Esophagus squamous epithelium (tissue), 5 donors: ENCODE data around the gene ERC2. TPM values are rescaled to one million over a fixed set of nuclear protein-coding genes. Genes with fewer than 3 reads are reported as not detected.

Experiments
- DNase-seq: peaks from one replicate; lab custom pipeline; 2025; lab: John Stamatoyannopoulos, UW
- H3K27ac ChIP-seq, 4 donors: fragments of 200-600 bp; sonication (generic); one replicate each; pipeline ENCODE4 v1.5.1; 2016 to 2019; ENCODE audit warnings: mild to moderate bottlenecking in 1 of 4
- H3K27me3 ChIP-seq, 4 donors: fragments of 200-600 bp; sonication (generic); 1 replicate in 3 of 4; 2 replicates in 1 of 4; pipeline versions ENCODE4 v1.5.1 to v1.6.0; 2017 to 2021; ENCODE audit warnings: antibody characterized with exemption in 1 of 4
- H3K36me3 ChIP-seq, 3 donors: fragments of 200-600 bp; sonication (generic); one replicate each; pipeline ENCODE4 v1.5.1; 2016 to 2019
- H3K4me1 ChIP-seq, 3 donors: fragments of 200-600 bp; sonication (generic); one replicate each; pipeline ENCODE4 v1.5.1; 2017 to 2019
- H3K4me3 ChIP-seq, 4 donors: fragments of 200-600 bp; sonication (generic); 1 replicate in 3 of 4; 2 replicates in 1 of 4; pipeline ENCODE4 v1.5.1; 2016 to 2019; ENCODE audit warnings: mild to moderate bottlenecking in 2 of 4, moderate library complexity in 1 of 4
- H3K9me3 ChIP-seq, 3 donors: fragments of 200-600 bp; sonication (generic); one replicate each; pipeline ENCODE4 v1.5.1; 2016 to 2019
- POLR2A ChIP-seq, 4 donors: fragments of 450-650 bp; IDR thresholded peaks; one replicate each; pipeline ENCODE4 v1.6.1; 2017; ENCODE audit warnings: antibody characterized with exemption in 4 of 4, mild to moderate bottlenecking in 4 of 4, moderate library complexity in 3 of 4
- WGBS, 2 donors: methylation state at CpG; one replicate each; pipeline ENCODE4 v1.1.5; 2018; 5-methylcytosine and 5-hydroxymethylcytosine counted together
- intact Hi-C: fragments of 100-400 bp; cut with DNase I; formaldehyde crosslinking; loops from one replicate; pipeline ENCODE4 v1.15.0; 2022
- total RNA-seq, 4 donors: library from RNA; depleted of rRNA; stranded (reverse); fragments of >200 nt; gene quantifications; one replicate each; pipeline ENCODE4 v1.1.0, GENCODE V29; 2016
- TF ChIP-seq, protein P1 (sequence below), 6 experiments: fragments of 450-650 bp in 4 of 6; fragments of 200-600 bp in 2 of 6; sonication (generic) in 2 of 6; IDR thresholded peaks; one replicate each; pipeline ENCODE4 v1.5.1; 2016 to 2019; ENCODE audit warnings: antibody characterized with exemption in 6 of 6, mild to moderate bottlenecking in 4 of 6, moderate library complexity in 4 of 6
- donor health status: DM: yes; HTN: yes; CAD: no.

Gene ERC2
- total RNA-seq, 4 donors from 2014 or later: 0.12 to 1.9 (median 0.86) TPM

DNA sequence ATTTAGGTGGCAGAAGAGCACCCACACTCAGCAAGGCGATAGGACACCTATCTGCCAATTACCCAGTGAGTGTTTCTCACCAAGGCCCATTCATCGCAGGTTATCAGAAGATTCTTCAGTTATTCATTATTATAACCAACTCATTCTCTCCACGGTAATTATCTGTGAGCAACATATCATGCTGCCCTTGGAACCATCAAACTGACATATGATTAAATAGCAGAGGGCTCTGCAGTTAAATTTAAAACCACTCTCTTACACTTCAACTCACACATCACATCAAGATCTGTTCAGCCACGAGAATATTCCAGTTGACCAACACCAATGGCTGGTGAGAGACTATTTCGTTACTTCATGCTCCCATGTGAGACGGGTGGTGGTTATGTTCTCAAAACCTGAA, 489.3 kb downstream of the ERC2 start:
- Histone ChIP-seq H3K9me3 (no peaks in the 10 kb centered on the region), H3K4me3 (no peak overlapping the region), H3K36me3 (no peaks in the 10 kb centered on the region), H3K27ac (no peak overlapping the region), H3K27me3 (no peaks in the 10 kb centered on the region), H3K4me1 (no peaks in the 10 kb centered on the region)
- intact Hi-C loops: no loop called here
- 83 to 87% methylated on average over 6 of the region's 6 CpGs for WGBS, 2 donors
- TF ChIP-seq, protein P1, sequence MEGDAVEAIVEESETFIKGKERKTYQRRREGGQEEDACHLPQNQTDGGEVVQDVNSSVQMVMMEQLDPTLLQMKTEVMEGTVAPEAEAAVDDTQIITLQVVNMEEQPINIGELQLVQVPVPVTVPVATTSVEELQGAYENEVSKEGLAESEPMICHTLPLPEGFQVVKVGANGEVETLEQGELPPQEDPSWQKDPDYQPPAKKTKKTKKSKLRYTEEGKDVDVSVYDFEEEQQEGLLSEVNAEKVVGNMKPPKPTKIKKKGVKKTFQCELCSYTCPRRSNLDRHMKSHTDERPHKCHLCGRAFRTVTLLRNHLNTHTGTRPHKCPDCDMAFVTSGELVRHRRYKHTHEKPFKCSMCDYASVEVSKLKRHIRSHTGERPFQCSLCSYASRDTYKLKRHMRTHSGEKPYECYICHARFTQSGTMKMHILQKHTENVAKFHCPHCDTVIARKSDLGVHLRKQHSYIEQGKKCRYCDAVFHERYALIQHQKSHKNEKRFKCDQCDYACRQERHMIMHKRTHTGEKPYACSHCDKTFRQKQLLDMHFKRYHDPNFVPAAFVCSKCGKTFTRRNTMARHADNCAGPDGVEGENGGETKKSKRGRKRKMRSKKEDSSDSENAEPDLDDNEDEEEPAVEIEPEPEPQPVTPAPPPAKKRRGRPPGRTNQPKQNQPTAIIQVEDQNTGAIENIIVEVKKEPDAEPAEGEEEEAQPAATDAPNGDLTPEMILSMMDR (IDR thresholded peaks at IDR 0.05): no peak
- TF ChIP-seq POLR2A (IDR thresholded peaks at IDR 0.05): no peak
- DNase-seq: no peak

DNA sequence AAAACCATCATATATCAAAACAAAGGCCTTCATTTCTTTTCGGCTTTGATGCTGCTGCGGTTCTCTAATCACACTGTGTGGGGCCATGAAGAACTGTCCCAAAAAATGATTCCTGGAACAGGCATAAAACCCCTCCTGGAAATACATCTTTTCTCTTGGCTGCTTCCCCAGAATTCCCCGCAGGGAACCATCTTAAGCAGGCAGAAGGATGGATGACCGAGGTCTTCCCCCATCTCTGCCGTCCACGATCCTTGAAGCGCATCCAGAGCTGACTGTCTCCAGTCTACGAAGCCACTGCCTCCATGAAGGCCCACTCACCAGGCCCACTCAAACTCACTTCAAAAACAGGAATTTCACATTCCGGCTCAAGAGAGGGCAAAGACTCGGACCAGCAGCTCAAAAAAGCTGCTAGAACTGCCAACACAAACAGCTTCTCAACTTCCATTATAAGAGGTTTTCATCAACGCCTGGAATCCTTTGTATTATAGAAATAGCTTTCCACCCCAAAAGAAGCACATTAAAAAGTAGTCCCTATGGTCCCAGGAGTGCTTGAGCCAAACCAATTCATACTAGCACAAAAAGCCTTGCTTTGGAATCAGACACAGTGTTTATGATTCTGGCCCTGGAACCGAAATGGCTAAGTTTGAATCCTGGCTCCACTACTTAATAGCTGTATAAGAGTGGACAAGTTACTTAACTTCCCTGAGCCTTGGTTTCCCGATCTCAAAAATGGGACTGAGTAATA, 493.7 kb downstream of the ERC2 start:
- H3K4me3 ChIP-seq: no peak overlapping the region
- intact Hi-C loops: no loop called here
- WGBS, 2 donors: 87 to 91% methylated on average over 12 to 13 of the region's 13 CpGs

DNA sequence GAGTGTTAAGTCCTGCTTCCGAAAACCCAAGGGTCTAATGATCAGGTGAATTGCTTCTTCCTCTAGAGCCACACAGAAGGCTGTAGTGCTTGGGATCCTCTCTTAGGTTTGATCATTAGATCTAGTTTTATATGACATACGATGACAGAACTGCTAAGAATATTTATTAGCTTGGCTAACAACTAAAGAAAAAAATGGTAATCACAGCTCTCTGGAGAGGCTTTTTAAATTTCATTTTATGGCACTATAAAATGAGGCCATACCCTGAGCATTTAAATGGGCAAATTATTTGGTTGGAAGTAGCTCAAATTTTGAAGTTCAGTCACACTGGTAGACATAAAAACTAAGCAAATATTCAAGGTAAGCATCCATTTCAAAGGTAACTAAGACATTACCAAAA, 498.6 kb downstream of the ERC2 start:
- no peaks in the 10 kb centered on the region for H3K4me1 ChIP-seq
- 75 to 92% methylated on average over 1 of the region's 2 CpGs for WGBS, 2 donors
- H3K27ac ChIP-seq: no peak overlapping the region

More for the DNA sequence above, 493.7 kb downstream of the ERC2 start:
- H3K4me1 ChIP-seq: no peaks in the 10 kb centered on the region
- no peak overlapping the region for H3K27ac ChIP-seq
- no peaks in the 10 kb centered on the region for H3K36me3 ChIP-seq
- TF ChIP-seq POLR2A (IDR thresholded peaks at IDR 0.05): no peak
- TF ChIP-seq, protein P1 (IDR thresholded peaks at IDR 0.05): no peak
- no peaks in the 10 kb centered on the region for H3K27me3 ChIP-seq
- no peaks in the 10 kb centered on the region for H3K9me3 ChIP-seq
- no peak for DNase-seq

DNA sequence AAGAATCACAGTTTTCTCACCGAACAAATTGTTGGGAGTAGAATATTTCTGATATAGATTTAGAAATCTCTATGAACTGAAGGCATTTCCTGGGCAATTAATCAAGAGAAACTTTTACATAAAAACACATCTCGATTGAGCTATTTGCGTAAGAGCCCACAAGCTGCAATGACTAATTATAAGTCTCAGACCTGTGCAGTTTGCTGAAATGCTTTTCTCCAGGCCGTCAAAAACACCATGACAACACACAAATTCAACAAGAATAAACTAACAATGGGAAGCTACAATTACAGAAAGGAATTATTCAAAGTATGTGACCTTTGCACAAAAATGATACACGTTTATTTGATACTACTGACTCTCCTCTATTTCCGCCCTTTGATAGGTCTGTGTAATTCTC, 499.9 kb downstream of the ERC2 start:
- DNase-seq: no peak
- H3K4me1 ChIP-seq: no peaks in the 10 kb centered on the region
- TF ChIP-seq POLR2A (IDR thresholded peaks at IDR 0.05): no peak
- H3K4me3 ChIP-seq: no peak overlapping the region
- 34 to 40% methylated on average over 6 of the region's 6 CpGs for WGBS, 2 donors
- H3K9me3 ChIP-seq: no peaks in the 10 kb centered on the region
- intact Hi-C loops: no loop called here
- H3K27me3 ChIP-seq: no peaks in the 10 kb centered on the region
- no peak overlapping the region for H3K27ac ChIP-seq
- H3K36me3 ChIP-seq: no peaks in the 10 kb centered on the region

More for the DNA sequence above, 498.6 kb downstream of the ERC2 start:
- no peaks in the 10 kb centered on the region for H3K9me3 ChIP-seq
- DNase-seq: no peak
- H3K36me3 ChIP-seq: no peaks in the 10 kb centered on the region
- no peak overlapping the region for H3K4me3 ChIP-seq
- TF ChIP-seq, protein P1 (IDR thresholded peaks at IDR 0.05): no peak
- TF ChIP-seq POLR2A (IDR thresholded peaks at IDR 0.05): no peak
- H3K27me3 ChIP-seq: no peaks in the 10 kb centered on the region
- intact Hi-C loops: no loop called here

DNA sequence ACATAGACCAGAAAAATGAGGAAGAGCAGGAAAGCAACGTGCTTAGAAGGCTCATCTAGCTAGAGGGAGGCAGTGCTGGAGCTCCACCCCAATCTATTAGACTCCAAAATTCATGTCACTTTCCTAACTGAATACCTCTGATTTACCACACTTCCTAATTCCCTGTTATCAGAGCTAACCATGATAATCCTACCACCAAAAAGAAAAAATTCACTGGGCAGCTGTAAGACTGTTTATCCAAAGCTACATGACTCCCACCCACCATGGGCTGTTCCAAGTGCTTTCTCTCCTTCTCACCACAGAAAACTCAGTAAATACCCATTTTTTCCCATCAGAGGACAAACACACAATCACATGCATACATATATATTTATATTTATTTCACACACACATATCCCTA, 501.7 kb downstream of the ERC2 start:
- Histone ChIP-seq H3K27ac (no peak overlapping the region), H3K4me1 (no peaks in the 10 kb centered on the region), H3K36me3 (no peaks in the 10 kb centered on the region), H3K9me3 (no peaks in the 10 kb centered on the region), H3K27me3 (no peaks in the 10 kb centered on the region), H3K4me3 (no peak overlapping the region)
- no peak for DNase-seq
- TF ChIP-seq, protein P1 (IDR thresholded peaks at IDR 0.05): no peak
- TF ChIP-seq POLR2A (IDR thresholded peaks at IDR 0.05): no peak
- WGBS, 2 donors: 63 to 82% methylated on average over 1 of the region's 1 CpG
- intact Hi-C loops: no loop called here
